ENCODE results near the gene TFAP2A. TPM values are rescaled to one million over a fixed set of nuclear protein-coding genes. Genes with fewer than 3 reads are reported as not detected.

TFAP2A gene
- total RNA-seq, 1 experiment from 2014 or later: 24.3 TPM

- ChIA-PET POLR2A (no interaction called here), CTCF (interaction anchor here (0.6 kb wide), 1 partner anchor 16 kb away, joined by 3 read pairs; no protein-coding TSS in a partner anchor), RAD21 (ENCODE audit: low non-redundant PET in 1 of 2, low total read pairs in 2 of 2, uncharacterized antibody in 2 of 2, unreplicated experiment in 2 of 2) (no interaction called here)
- Histone ChIP-seq H3K36me3 (ENCODE audit: control insufficient read depth in 1 of 2, insufficient read depth in 2 of 2, low read length in 2 of 2) (peaks cover 7 to 14% of the 10 kb centered on the region in 2 experiments; a peak in 3 of 4 replicates), H3K9me2 (ENCODE audit: insufficient read depth) (no peaks in the 10 kb centered on the region), H3K4me3 (replicated peaks in 1 of 2; ENCODE audit: low read depth in 1 of 2, low read length in 2 of 2) (no peak overlapping the region), H3K4me2 (ENCODE audit: low read length) (no peak overlapping the region), H4K20me1 (ENCODE audit: insufficient read depth) (no peaks in the 10 kb centered on the region), H3K9me3 (ENCODE audit: control insufficient read depth in 1 of 2, insufficient read depth in 1 of 2, low read depth in 1 of 2, low read length in 2 of 2) (no peaks in the 10 kb centered on the region), H3K27ac (ENCODE audit: low read depth, low read length) (no peak overlapping the region), H2AFZ (ENCODE audit: low read depth, low read length, poor library complexity, severe bottlenecking) (no peak overlapping the region), H3K79me2 (ENCODE audit: insufficient read depth, low read length) (peaks cover 34% of the 10 kb centered on the region), H3K4me1 (ENCODE audit: control insufficient read depth in 1 of 2, insufficient read depth in 2 of 2, low read length in 2 of 2) (peaks cover 8 to 38% of the 10 kb centered on the region in 2 experiments; a peak in 3 of 4 replicates), H3K9ac (ENCODE audit: low read length) (no peak overlapping the region), H3K27me3 (ENCODE audit: insufficient read depth, low read length) (no peaks in the 10 kb centered on the region)
- DNase-seq (ENCODE audit: low read depth, low spot score) (no peak), ATAC-seq (no peak)
- intact Hi-C loops (cut with micrococcal nuclease): loop anchor here (5.0 kb wide), 1 partner anchor 144 kb away; no protein-coding TSS in a partner anchor
- no peak for TF ChIP-seq POLR2A (IDR thresholded peaks at IDR 0.05; ENCODE audit: borderline replicate concordance, extremely low read depth, insufficient read depth, insufficient read length)
- no peak for TF ChIP-seq JUND (IDR thresholded peaks at IDR 0.05)
- no peak for TF ChIP-seq RAD21 (IDR thresholded peaks at IDR 0.05; ENCODE audit: low read depth)
- no peak for TF ChIP-seq TCF7L2 (IDR thresholded peaks at IDR 0.05; ENCODE audit: borderline replicate concordance, extremely low read depth, insufficient read depth, insufficient read length)
- TF ChIP-seq FOSL1 (IDR thresholded peaks at IDR 0.05; ENCODE audit: low read depth): no peak
- no peak for TF ChIP-seq ZNF274 (IDR thresholded peaks at IDR 0.05; ENCODE audit: low read depth, low read length)
- TF ChIP-seq ZBTB33 (IDR thresholded peaks at IDR 0.05; ENCODE audit: extremely low read depth, insufficient replicate concordance, low read length): no peak
- TF ChIP-seq CTCF (IDR thresholded peaks at IDR 0.05 in 2 of 3, conservative IDR thresholded peaks at IDR 0.05 in 1 of 3; ENCODE audit: borderline replicate concordance in 1 of 3, insufficient read depth in 1 of 3, low read depth in 2 of 3, low read length in 2 of 3): no peak
- TF ChIP-seq MAX (IDR thresholded peaks at IDR 0.05): no peak
- TF ChIP-seq EZH2phosphoT487 (IDR thresholded peaks at IDR 0.05; ENCODE audit: borderline replicate concordance): no peak
- no peak for TF ChIP-seq YY1 (IDR thresholded peaks at IDR 0.05; ENCODE audit: extremely low read depth, insufficient replicate concordance, low read depth, low read length)
- no peak for TF ChIP-seq POLR2AphosphoS5 (IDR thresholded peaks at IDR 0.05; ENCODE audit: low read depth, low read length)
- TF ChIP-seq CBX3 (IDR thresholded peaks at IDR 0.05; ENCODE audit: low read depth): no peak
- no peak for TF ChIP-seq ELF1 (IDR thresholded peaks at IDR 0.05; ENCODE audit: borderline replicate concordance, low read depth)
- TF ChIP-seq EZH2 (IDR thresholded peaks at IDR 0.05): no peak
- no peak for TF ChIP-seq ZFX (IDR thresholded peaks at IDR 0.05)
- no peak for TF ChIP-seq CEBPB (IDR thresholded peaks at IDR 0.05; ENCODE audit: low read depth)
- no peak for TF ChIP-seq SIN3A (IDR thresholded peaks at IDR 0.05; ENCODE audit: low read depth)
- TF ChIP-seq SRF (IDR thresholded peaks at IDR 0.05; ENCODE audit: low read depth): no peak
- no peak for TF ChIP-seq EGR1 (IDR thresholded peaks at IDR 0.05; ENCODE audit: low read depth)
- no TSS peak for BruUV-seq (replicated peaks)
These were observed 13.1 kb downstream of the TFAP2A start for GRCh38 chr6:10401632-10402223.
